ENCODE data around the gene POU2AF2.
"Not testable (repeated sequence)": the region's sequence is repeated elsewhere in the genome, so short reads cannot be mapped to it uniquely, and the experiment has no call there.

POU2AF2 gene

GRCh38 chr11:111282562-111283075 is 37.1 kb downstream of the POU2AF2 start:
- DNase-seq: no peak
- TF ChIP-seq POLR2A (IDR thresholded peaks at IDR 0.05; ENCODE audit: low read length): no peak
- TF ChIP-seq GATA1 (IDR thresholded peaks at IDR 0.05; ENCODE audit: low read depth, low read length): no peak

GRCh38 chr11:111283945-111284481 is 38.5 kb downstream of the POU2AF2 start:
- TF ChIP-seq GATA1 (IDR thresholded peaks at IDR 0.05; ENCODE audit: low read depth, low read length) (no peak), POLR2A (IDR thresholded peaks at IDR 0.05; ENCODE audit: low read length) (no peak)

GRCh38 chr11:111285189-111286091 is 39.9 kb downstream of the POU2AF2 start:
- no peak for TF ChIP-seq POLR2A (IDR thresholded peaks at IDR 0.05; ENCODE audit: low read length)
- TF ChIP-seq GATA1 (IDR thresholded peaks at IDR 0.05; ENCODE audit: low read depth, low read length): no peak
- DNase-seq: no peak

More at GRCh38 chr11:111283945-111284481, 38.5 kb downstream of the POU2AF2 start:
- no peak for DNase-seq

GRCh38 chr11:111291764-111292163 is 46.2 kb downstream of the POU2AF2 start:
- no peak for DNase-seq
- no peak for TF ChIP-seq POLR2A (IDR thresholded peaks at IDR 0.05; ENCODE audit: low read length)
- no peak for TF ChIP-seq GATA1 (IDR thresholded peaks at IDR 0.05; ENCODE audit: low read depth, low read length)

- DNase-seq: not testable (repeated sequence)
These were observed 46.9 kb downstream of the POU2AF2 start for GRCh38 chr11:111292408-111292807.

- DNase-seq: no peak
- TF ChIP-seq GATA1 (IDR thresholded peaks at IDR 0.05; ENCODE audit: low read depth, low read length): no peak
- TF ChIP-seq POLR2A (IDR thresholded peaks at IDR 0.05; ENCODE audit: low read length): no peak
These were observed 50.7 kb downstream of the POU2AF2 start for GRCh38 chr11:111296196-111296595.

GRCh38 chr11:111297696-111298095 is 52.2 kb downstream of the POU2AF2 start:
- no peak for DNase-seq
- no peak for TF ChIP-seq POLR2A (IDR thresholded peaks at IDR 0.05; ENCODE audit: low read length)

- DNase-seq: no peak
- no peak for TF ChIP-seq GATA1 (IDR thresholded peaks at IDR 0.05; ENCODE audit: low read depth, low read length)
- no peak for TF ChIP-seq POLR2A (IDR thresholded peaks at IDR 0.05; ENCODE audit: low read length)
These were observed 53.0 kb downstream of the POU2AF2 start, which contains the start of gene POU2AF3 for GRCh38 chr11:111298413-111299100. Gene POU2AF3, plus strand, starts transcription at chr11:111298546. Its CDS starts 36 bp downstream, at chr11:111298582.

GRCh38 chr11:111299101-111300026 is 53.8 kb downstream of the POU2AF2 start:
- DNase-seq: no peak
- TF ChIP-seq GATA1 (IDR thresholded peaks at IDR 0.05; ENCODE audit: low read depth, low read length) (no peak), POLR2A (IDR thresholded peaks at IDR 0.05; ENCODE audit: low read length) (no peak)

GRCh38 chr11:111300569-111300968 is 55.0 kb downstream of the POU2AF2 start:
- no peak for TF ChIP-seq POLR2A (IDR thresholded peaks at IDR 0.05; ENCODE audit: low read length)
- TF ChIP-seq GATA1 (IDR thresholded peaks at IDR 0.05; ENCODE audit: low read depth, low read length): no peak
- no peak for DNase-seq

GRCh38 chr11:111301004-111301841 is 55.7 kb downstream of the POU2AF2 start:
- no peak for TF ChIP-seq GATA1 (IDR thresholded peaks at IDR 0.05; ENCODE audit: low read depth, low read length)
- TF ChIP-seq POLR2A (IDR thresholded peaks at IDR 0.05; ENCODE audit: low read length): no peak
- DNase-seq: no peak

- TF ChIP-seq GATA1 (IDR thresholded peaks at IDR 0.05; ENCODE audit: low read depth, low read length): no peak
- TF ChIP-seq POLR2A (IDR thresholded peaks at IDR 0.05; ENCODE audit: low read length): no peak
- no peak for DNase-seq
These were observed 56.3 kb downstream of the POU2AF2 start for GRCh38 chr11:111301842-111302118.

- no peak for TF ChIP-seq GATA1 (IDR thresholded peaks at IDR 0.05; ENCODE audit: low read depth, low read length)
- TF ChIP-seq POLR2A (IDR thresholded peaks at IDR 0.05; ENCODE audit: low read length): no peak
- DNase-seq: no peak
These were observed 56.8 kb downstream of the POU2AF2 start for GRCh38 chr11:111302298-111302697.
